ENCODE results near the gene BYSL.

GRCh38 chr6:41965429-41966213 lies 44.3 kb downstream of the BYSL start:
- TF ChIP-seq POLR2A (IDR thresholded peaks at IDR 0.05; ENCODE audit: low read depth, low read length) (no peak), PAX5 (IDR thresholded peaks at IDR 0.05; ENCODE audit: insufficient read depth, low read length, severe bottlenecking) (no peak), POLR2AphosphoS5 (IDR thresholded peaks at IDR 0.05; ENCODE audit: low read depth, low read length) (no peak), TAF1 (IDR thresholded peaks at IDR 0.05; ENCODE audit: low read depth, low read length) (no peak)

All from GM12891 (cell line).